Astrocyte (in vitro differentiated cells and primary cell): ENCODE data around the gene WDR75.

Experiments used
- EZH2 ChIP-seq: IDR thresholded peaks from 2 replicates; pipeline ENCODE4 v1.6.1; 2012; ENCODE audit warnings: mild to moderate bottlenecking, low read length, inconsistent platforms; ENCODE audit not compliant: insufficient read depth
- TF ChIP-seq, protein P1 (sequence below): IDR thresholded peaks from 2 replicates; pipeline ENCODE4 v1.5.1; 2011; ENCODE audit warnings: low read depth, mild to moderate bottlenecking, inconsistent platforms, low read length, moderate library complexity; ENCODE audit not compliant: insufficient read depth

DNA sequence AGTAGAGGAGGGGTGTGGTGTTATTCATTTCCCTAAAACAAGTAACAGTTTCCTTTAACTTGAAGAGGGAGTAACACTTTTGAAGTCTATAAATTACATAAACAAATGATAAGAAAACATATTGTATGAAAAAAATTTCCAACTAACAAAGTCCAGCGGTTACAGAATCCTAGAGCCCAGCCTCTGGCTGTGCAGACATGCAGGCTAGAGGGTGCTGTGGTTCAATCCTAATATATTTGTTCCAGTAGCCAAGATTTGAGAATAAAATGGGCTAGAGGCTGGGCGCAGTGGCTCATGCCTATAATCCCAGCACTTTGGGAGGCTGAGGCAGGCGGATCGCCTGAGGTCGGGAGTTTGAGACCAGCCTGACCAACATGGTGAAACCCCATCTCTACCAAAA is 56.9 kb downstream of the WDR75 start:
- TF ChIP-seq, protein P1, sequence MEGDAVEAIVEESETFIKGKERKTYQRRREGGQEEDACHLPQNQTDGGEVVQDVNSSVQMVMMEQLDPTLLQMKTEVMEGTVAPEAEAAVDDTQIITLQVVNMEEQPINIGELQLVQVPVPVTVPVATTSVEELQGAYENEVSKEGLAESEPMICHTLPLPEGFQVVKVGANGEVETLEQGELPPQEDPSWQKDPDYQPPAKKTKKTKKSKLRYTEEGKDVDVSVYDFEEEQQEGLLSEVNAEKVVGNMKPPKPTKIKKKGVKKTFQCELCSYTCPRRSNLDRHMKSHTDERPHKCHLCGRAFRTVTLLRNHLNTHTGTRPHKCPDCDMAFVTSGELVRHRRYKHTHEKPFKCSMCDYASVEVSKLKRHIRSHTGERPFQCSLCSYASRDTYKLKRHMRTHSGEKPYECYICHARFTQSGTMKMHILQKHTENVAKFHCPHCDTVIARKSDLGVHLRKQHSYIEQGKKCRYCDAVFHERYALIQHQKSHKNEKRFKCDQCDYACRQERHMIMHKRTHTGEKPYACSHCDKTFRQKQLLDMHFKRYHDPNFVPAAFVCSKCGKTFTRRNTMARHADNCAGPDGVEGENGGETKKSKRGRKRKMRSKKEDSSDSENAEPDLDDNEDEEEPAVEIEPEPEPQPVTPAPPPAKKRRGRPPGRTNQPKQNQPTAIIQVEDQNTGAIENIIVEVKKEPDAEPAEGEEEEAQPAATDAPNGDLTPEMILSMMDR = no peak
- no peak for TF ChIP-seq EZH2
